Calu3 (cell line): Measurements from ENCODE around the gene GUK1. TPM values are rescaled to one million over a fixed set of nuclear protein-coding genes. Genes with fewer than 3 reads are reported as not detected.

Experiments used
- BruUV-seq: library from RNA; stranded (reverse); fragments of 400-500 nt; replicated peaks from 2 replicates; lab custom pipeline; 2021; lab: Mats Ljungman, UMichigan
- CTCF ChIA-PET: fragments of 300-600 bp; sonication (Branson Sonifier 250); formaldehyde crosslinking; loops from one replicate; lab custom pipeline; 2022; ENCODE audit warnings: antibody characterized with exemption; lab: Charles Lee
- DNase-seq: peaks from one replicate; pipeline ENCODE4 v3.0.0; 2022
- H3K27ac Mint-ChIP-seq: one replicate; pipeline ENCODE4 v1.8.0; 2022; ENCODE audit warnings: mixed read lengths; ENCODE audit not compliant: unreplicated experiment
- H3K27me3 Mint-ChIP-seq: one replicate; pipeline ENCODE4 v1.8.0; 2022; ENCODE audit warnings: mixed read lengths; ENCODE audit not compliant: unreplicated experiment
- H3K36me3 Mint-ChIP-seq: one replicate; pipeline ENCODE4 v1.8.0; 2022; ENCODE audit warnings: mild to moderate bottlenecking, moderate library complexity, mixed read lengths; ENCODE audit not compliant: insufficient read depth, unreplicated experiment
- H3K4me1 Mint-ChIP-seq: one replicate; pipeline ENCODE4 v1.8.0; 2022; ENCODE audit warnings: mild to moderate bottlenecking, low read depth, mixed read lengths; ENCODE audit not compliant: unreplicated experiment
- H3K4me3 Mint-ChIP-seq: one replicate; pipeline ENCODE4 v1.8.0; 2022; ENCODE audit warnings: mild to moderate bottlenecking, low read depth, moderate library complexity, mixed read lengths; ENCODE audit not compliant: unreplicated experiment
- H3K9me3 Mint-ChIP-seq: one replicate; pipeline ENCODE4 v1.8.0; 2022; ENCODE audit warnings: low read depth, mixed read lengths; ENCODE audit not compliant: unreplicated experiment
- CTCF ChIP-seq: fragments of 200-600 bp; IDR thresholded peaks from one replicate; pipeline ENCODE4 v1.8.0; 2022; ENCODE audit warnings: antibody characterized with exemption; ENCODE audit not compliant: unreplicated experiment
- intact Hi-C: fragments of 100-400 bp; cut with micrococcal nuclease; formaldehyde crosslinking; loops from one replicate; pipeline ENCODE4 v1.10.0; 2022; ENCODE audit not compliant: unreplicated experiment
- total RNA-seq: library from RNA; stranded (reverse); gene quantifications from 2 replicates; pipeline ENCODE4 v1.2.3, GENCODE V29; 2022

The GUK1 gene
- total RNA-seq, 1 experiment from 2014 or later, result 238 TPM

- Mint-ChIP-seq H3K36me3 (peaks cover 100% of the 10 kb centered on the region), H3K4me1 (peaks cover 21% of the 10 kb centered on the region), H3K9me3 (peaks cover 8% of the 10 kb centered on the region), H3K27me3 (no peaks in the 10 kb centered on the region), H3K4me3 (no peak overlapping the region), H3K27ac (no peak overlapping the region)
- intact Hi-C loops, result no loop called here
- CTCF ChIA-PET, result no interaction called here
- DNase-seq, result no peak
- BruUV-seq, result no TSS peak
- no peak for TF ChIP-seq CTCF
These were observed 44.1 kb upstream of the GUK1 start for GRCh38 chr1:228095938-228096337.

- no TSS peak for BruUV-seq
- DNase-seq, result no peak
- H3K4me3 Mint-ChIP-seq, result no peak overlapping the region
- H3K27ac Mint-ChIP-seq, result no peak overlapping the region
- CTCF ChIA-PET, result no interaction called here
- peaks cover 100% of the 10 kb centered on the region for H3K36me3 Mint-ChIP-seq
- H3K27me3 Mint-ChIP-seq, result no peaks in the 10 kb centered on the region
- intact Hi-C loops, result no loop called here
- peaks cover 8% of the 10 kb centered on the region for H3K9me3 Mint-ChIP-seq
- peaks cover 21% of the 10 kb centered on the region for H3K4me1 Mint-ChIP-seq
- TF ChIP-seq CTCF, result no peak
These were observed 43.4 kb upstream of the GUK1 start for GRCh38 chr1:228096416-228097332.

- intact Hi-C loops, result no loop called here
- H3K36me3 Mint-ChIP-seq, result peaks cover 100% of the 10 kb centered on the region
- H3K27ac Mint-ChIP-seq, result no peak overlapping the region
- no TSS peak for BruUV-seq
- TF ChIP-seq CTCF, result no peak
- no peak for DNase-seq
- peaks cover 20% of the 10 kb centered on the region for H3K4me1 Mint-ChIP-seq
- H3K9me3 Mint-ChIP-seq, result peaks cover 8% of the 10 kb centered on the region
- no peak overlapping the region for H3K4me3 Mint-ChIP-seq
- no peaks in the 10 kb centered on the region for H3K27me3 Mint-ChIP-seq
- CTCF ChIA-PET, result no interaction called here
These were observed 42.6 kb upstream of the GUK1 start for GRCh38 chr1:228097333-228098081.

- intact Hi-C loops, result no loop called here
- Mint-ChIP-seq H3K4me1 (peaks cover 20% of the 10 kb centered on the region), H3K36me3 (peaks cover 100% of the 10 kb centered on the region), H3K27me3 (no peaks in the 10 kb centered on the region), H3K4me3 (no peak overlapping the region), H3K9me3 (peaks cover 8% of the 10 kb centered on the region), H3K27ac (no peak overlapping the region)
- CTCF ChIA-PET, result interaction anchor here (0.6 kb wide), 1 partner anchor 10 kb away, joined by 3 read pairs; no protein-coding TSS in a partner anchor
- no peak for TF ChIP-seq CTCF
- BruUV-seq, result TSS peak; percentile 79
- no peak for DNase-seq
These were observed 41.7 kb upstream of the GUK1 start for GRCh38 chr1:228098323-228098931.
